K562 (cell line): ENCODE data around the gene AQP9. TPM values are rescaled to one million over a fixed set of nuclear protein-coding genes. Genes with fewer than 3 reads are reported as not detected.
A peak's percentile ranks its signal among the peaks of the same experiment; 100 is the strongest.

Experiments used
- BDP1 ChIP-seq: IDR thresholded peaks from 3 replicates; pipeline ENCODE4 v1.6.1; 2011; ENCODE audit not compliant: insufficient read length, insufficient read depth
- CCNT2 ChIP-seq: IDR thresholded peaks from 2 replicates; pipeline ENCODE4 v1.6.1; 2011; ENCODE audit warnings: borderline replicate concordance, low read depth, mild to moderate bottlenecking, moderate library complexity, mixed read lengths, low read length; ENCODE audit not compliant: insufficient read length; ENCODE audit errors: extremely low read depth
- COPS2 ChIP-seq: fragments of 450-650 bp; conservative IDR thresholded peaks from 2 replicates; pipeline ENCODE4 v1.6.1; 2016; ENCODE audit warnings: mild to moderate bottlenecking, moderate library complexity
- FIP1L1 ChIP-seq: fragments of 200-400 bp; formaldehyde crosslinking; IDR thresholded peaks from 2 replicates; pipeline ENCODE4 v1.6.1; 2018; ENCODE audit warnings: mild to moderate bottlenecking, low read depth, low read length; ENCODE audit not compliant: poor library complexity, severe bottlenecking
- MLLT1 ChIP-seq, 2 experiments: fragments of 450-650 bp; IDR thresholded peaks; 2 replicates each; pipeline ENCODE4 v1.6.1; 2016
- RERE ChIP-seq: sonication (generic); formaldehyde crosslinking; IDR thresholded peaks from 2 replicates; pipeline ENCODE4 v1.8.0; 2023; ENCODE audit warnings: missing genetic modification reagents, mild to moderate bottlenecking, borderline replicate concordance
- RNF2 ChIP-seq: sonication (generic); IDR thresholded peaks from 2 replicates; pipeline ENCODE4 v1.6.1; 2016
- SAFB2 ChIP-seq: fragments of 200-400 bp; formaldehyde crosslinking; IDR thresholded peaks from 2 replicates; pipeline ENCODE4 v1.6.1; 2018; ENCODE audit warnings: borderline replicate concordance, low read length, low read depth, moderate library complexity; ENCODE audit not compliant: severe bottlenecking
- TCF7L2 ChIP-seq: fragments of 150-350 bp; IDR thresholded peaks from 2 replicates; pipeline ENCODE4 v1.6.1; 2016; ENCODE audit warnings: low read depth, mild to moderate bottlenecking, low read length, moderate library complexity
- ZBTB33 ChIP-seq: sonication (generic); formaldehyde crosslinking; IDR thresholded peaks from 2 replicates; pipeline ENCODE4 v1.8.1; 2023; ENCODE audit warnings: mild to moderate bottlenecking, missing genetic modification reagents
- ZKSCAN8 ChIP-seq: fragments of 200-800 bp; sonication (Bioruptor generic); IDR thresholded peaks from 2 replicates; pipeline ENCODE4 v1.6.1; 2016; ENCODE audit warnings: missing genetic modification characterization, missing compliant biosample characterization
- ZNF282 ChIP-seq: sonication (generic); formaldehyde crosslinking; IDR thresholded peaks from 2 replicates; pipeline ENCODE4 v1.8.1; 2023; ENCODE audit warnings: missing genetic modification reagents
- ZNF561 ChIP-seq: fragments of 450-650 bp; formaldehyde crosslinking; conservative IDR thresholded peaks from 2 replicates; pipeline ENCODE4 v1.4.0; 2020; ENCODE audit warnings: mild to moderate bottlenecking, moderate library complexity
- polyA plus RNA-seq, 8 experiments: library from polyadenylated mRNA; depleted of rRNA in 4 of 8; stranded (reverse) in 5 of 8; unstranded in 3 of 8; fragments of >200 nt; fragmentation: Nextera tagmentation in 2 of 8; fragmentation: Illumina TruSeq in 1 of 8; extraction: Ambion mirVana in 2 of 8; extraction: Trizol in 1 of 8; gene quantifications; 2 replicates each; pipeline versions ENCODE4 v1.2.1 to v1.2.3, GENCODE V29; 2011 to 2014; ENCODE audit warnings: inconsistent platforms in 1 of 8, missing spikeins in 1 of 8
- total RNA-seq, 7 experiments: library from RNA; depleted of rRNA in 6 of 7; stranded (reverse); fragments of >200 nt in 6 of 7; fragmentation: Illumina TruSeq in 2 of 7; extraction: Trizol in 2 of 7; gene quantifications; 2 replicates each; pipeline versions ENCODE4 v1.2.1 to v1.2.3, GENCODE V29; 2011 to 2021; ENCODE audit warnings: low replicate concordance in 1 of 7
- TF ChIP-seq, protein P1 (sequence below): fragments of 450-650 bp; IDR thresholded peaks from 2 replicates; pipeline ENCODE4 v1.6.1; 2016; ENCODE audit warnings: borderline replicate concordance
- TF ChIP-seq, protein P2 (sequence below): fragments of 200-400 bp; formaldehyde crosslinking; IDR thresholded peaks from 2 replicates; pipeline ENCODE4 v1.6.1; 2017; ENCODE audit warnings: mild to moderate bottlenecking, low read depth, low read length, moderate library complexity

The AQP9 gene
- total and polyA plus RNA-seq, 9 of the 15 experiments (the other 6 are each of a cell fraction or from before 2014, with no cell fraction given): 0.04 to 0.33 (median 0.07) TPM; not detected in 4

DNA sequence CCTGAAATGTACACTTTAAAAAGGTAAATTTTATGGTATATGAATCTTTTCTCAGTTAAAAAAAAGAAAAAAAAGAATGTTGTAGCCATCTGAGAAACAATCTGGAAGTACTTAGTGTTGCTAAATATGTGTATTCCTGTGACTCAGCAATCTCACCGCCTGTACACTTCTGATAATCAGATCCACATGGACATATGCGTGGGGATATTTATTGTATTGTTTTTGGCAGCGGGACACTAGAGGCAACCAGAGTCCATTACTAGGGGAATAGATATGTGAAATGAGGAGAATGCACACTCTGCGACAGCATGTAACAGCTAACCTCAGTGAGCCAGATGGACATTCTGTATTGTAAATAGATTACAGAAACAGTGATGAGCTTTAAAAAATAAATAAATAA, 65.4 kb downstream of the AQP9 start (continued):
- TF ChIP-seq ZBTB33 (CRISPR knock-in tag) (no peak), ZNF561 (no peak), CCNT2 (peak; percentile 79), ZNF282 (CRISPR knock-in tag) (no peak), RERE (CRISPR knock-in tag) (no peak), COPS2 (no peak), RNF2 (no peak; the same call in 1 of the 2 replicates), FIP1L1 (no peak), TCF7L2 (no peak), MLLT1 (IDR thresholded peaks at IDR 0.05) (no peak), ZKSCAN8 (CRISPR knock-in tag) (no peak), SAFB2 (no peak), BDP1 (no peak)
- TF ChIP-seq, protein P1, sequence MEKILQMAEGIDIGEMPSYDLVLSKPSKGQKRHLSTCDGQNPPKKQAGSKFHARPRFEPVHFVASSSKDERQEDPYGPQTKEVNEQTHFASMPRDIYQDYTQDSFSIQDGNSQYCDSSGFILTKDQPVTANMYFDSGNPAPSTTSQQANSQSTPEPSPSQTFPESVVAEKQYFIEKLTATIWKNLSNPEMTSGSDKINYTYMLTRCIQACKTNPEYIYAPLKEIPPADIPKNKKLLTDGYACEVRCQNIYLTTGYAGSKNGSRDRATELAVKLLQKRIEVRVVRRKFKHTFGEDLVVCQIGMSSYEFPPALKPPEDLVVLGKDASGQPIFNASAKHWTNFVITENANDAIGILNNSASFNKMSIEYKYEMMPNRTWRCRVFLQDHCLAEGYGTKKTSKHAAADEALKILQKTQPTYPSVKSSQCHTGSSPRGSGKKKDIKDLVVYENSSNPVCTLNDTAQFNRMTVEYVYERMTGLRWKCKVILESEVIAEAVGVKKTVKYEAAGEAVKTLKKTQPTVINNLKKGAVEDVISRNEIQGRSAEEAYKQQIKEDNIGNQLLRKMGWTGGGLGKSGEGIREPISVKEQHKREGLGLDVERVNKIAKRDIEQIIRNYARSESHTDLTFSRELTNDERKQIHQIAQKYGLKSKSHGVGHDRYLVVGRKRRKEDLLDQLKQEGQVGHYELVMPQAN: no peak
- TF ChIP-seq, protein P2, sequence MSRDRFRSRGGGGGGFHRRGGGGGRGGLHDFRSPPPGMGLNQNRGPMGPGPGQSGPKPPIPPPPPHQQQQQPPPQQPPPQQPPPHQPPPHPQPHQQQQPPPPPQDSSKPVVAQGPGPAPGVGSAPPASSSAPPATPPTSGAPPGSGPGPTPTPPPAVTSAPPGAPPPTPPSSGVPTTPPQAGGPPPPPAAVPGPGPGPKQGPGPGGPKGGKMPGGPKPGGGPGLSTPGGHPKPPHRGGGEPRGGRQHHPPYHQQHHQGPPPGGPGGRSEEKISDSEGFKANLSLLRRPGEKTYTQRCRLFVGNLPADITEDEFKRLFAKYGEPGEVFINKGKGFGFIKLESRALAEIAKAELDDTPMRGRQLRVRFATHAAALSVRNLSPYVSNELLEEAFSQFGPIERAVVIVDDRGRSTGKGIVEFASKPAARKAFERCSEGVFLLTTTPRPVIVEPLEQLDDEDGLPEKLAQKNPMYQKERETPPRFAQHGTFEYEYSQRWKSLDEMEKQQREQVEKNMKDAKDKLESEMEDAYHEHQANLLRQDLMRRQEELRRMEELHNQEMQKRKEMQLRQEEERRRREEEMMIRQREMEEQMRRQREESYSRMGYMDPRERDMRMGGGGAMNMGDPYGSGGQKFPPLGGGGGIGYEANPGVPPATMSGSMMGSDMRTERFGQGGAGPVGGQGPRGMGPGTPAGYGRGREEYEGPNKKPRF: no peak
